Iris pigment epithelial cell (primary cell): ENCODE data around the gene HDAC5.
"Not testable (repeated sequence)": the region's sequence is repeated elsewhere in the genome, so short reads cannot be mapped to it uniquely, and the experiment has no call there.

Experiments
- DNase-seq: peaks from one replicate; pipeline ENCODE4 v3.0.0-alpha.2; 2011; ENCODE audit warnings: low read depth

Gene HDAC5

GRCh38 chr17:44123356-44124117 is at the start of gene HDAC5:
Gene HDAC5, minus strand, starts transcription at chr17:44123641. Its CDS starts 6,126 bp downstream, at chr17:44117515.
- DNase-seq: peak; percentile 91

GRCh38 chr17:44171931-44172455 is 48.6 kb upstream of the HDAC5 start:
- DNase-seq: no peak

- peak; percentile 45 for DNase-seq
Measured at GRCh38 chr17:44170499-44171201, 47.2 kb upstream of the HDAC5 start, which contains the start of gene ASB16. Gene ASB16, plus strand, starts transcription at chr17:44170704. Its CDS starts 86 bp downstream, at chr17:44170790.

- no peak for DNase-seq
Measured at GRCh38 chr17:44170135-44170498, 46.7 kb upstream of the HDAC5 start.

- no peak for DNase-seq
Measured at GRCh38 chr17:44167181-44167861, 43.9 kb upstream of the HDAC5 start.

- no peak for DNase-seq
Measured at GRCh38 chr17:44164476-44164875, 41.0 kb upstream of the HDAC5 start.

- DNase-seq: peak; percentile 33
Measured at GRCh38 chr17:44159519-44160210, 36.2 kb upstream of the HDAC5 start.

GRCh38 chr17:44155488-44155887 is 32.0 kb upstream of the HDAC5 start:
- DNase-seq: no peak

GRCh38 chr17:44152875-44153274 is 29.4 kb upstream of the HDAC5 start:
- no peak for DNase-seq

- no peak for DNase-seq
Measured at GRCh38 chr17:44149750-44150329, 26.4 kb upstream of the HDAC5 start.

GRCh38 chr17:44149066-44149465 is 25.6 kb upstream of the HDAC5 start:
- DNase-seq: not testable (repeated sequence)

GRCh38 chr17:44147812-44148211 is 24.4 kb upstream of the HDAC5 start:
- no peak for DNase-seq

GRCh38 chr17:44146375-44147346 is 23.2 kb upstream of the HDAC5 start:
- peak; percentile 34 for DNase-seq

GRCh38 chr17:44144966-44145739 is 21.7 kb upstream of the HDAC5 start:
- DNase-seq: peak; percentile 88

GRCh38 chr17:44143921-44144320 is 20.5 kb upstream of the HDAC5 start:
- DNase-seq: not testable (repeated sequence)

GRCh38 chr17:44137891-44138709 is 14.7 kb upstream of the HDAC5 start:
- peak; percentile 100 for DNase-seq

- DNase-seq: no peak
Measured at GRCh38 chr17:44134752-44135568, 11.5 kb upstream of the HDAC5 start.
